Measurements from ENCODE around the gene DOK5.

Gene DOK5

DNA sequence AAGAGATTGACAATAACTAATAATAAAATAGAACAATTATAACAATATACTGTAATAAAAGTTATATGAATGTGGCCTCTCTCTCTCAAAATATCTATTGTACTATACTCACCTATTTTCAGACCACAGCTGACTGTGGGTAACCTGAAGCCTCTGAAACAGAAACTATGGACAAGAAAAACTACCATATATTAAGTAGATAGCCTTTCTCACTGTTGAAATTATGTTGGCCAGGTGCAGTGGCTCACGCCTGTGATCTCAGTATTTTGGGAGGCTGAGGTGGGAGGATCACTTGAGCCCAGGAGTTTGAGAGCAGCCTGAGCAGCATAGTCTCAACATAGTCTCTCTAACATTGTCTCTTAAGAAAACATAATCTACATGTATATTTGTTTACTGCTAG lies 89.9 kb downstream of the DOK5 start:
- DNase-seq: no peak

- DNase-seq: no peak
Observed at GRCh38 chr20:54566031-54566688, 90.8 kb downstream of the DOK5 start.

GRCh38 chr20:54570561-54570960 lies 95.2 kb downstream of the DOK5 start:
- DNase-seq: no peak

DNA sequence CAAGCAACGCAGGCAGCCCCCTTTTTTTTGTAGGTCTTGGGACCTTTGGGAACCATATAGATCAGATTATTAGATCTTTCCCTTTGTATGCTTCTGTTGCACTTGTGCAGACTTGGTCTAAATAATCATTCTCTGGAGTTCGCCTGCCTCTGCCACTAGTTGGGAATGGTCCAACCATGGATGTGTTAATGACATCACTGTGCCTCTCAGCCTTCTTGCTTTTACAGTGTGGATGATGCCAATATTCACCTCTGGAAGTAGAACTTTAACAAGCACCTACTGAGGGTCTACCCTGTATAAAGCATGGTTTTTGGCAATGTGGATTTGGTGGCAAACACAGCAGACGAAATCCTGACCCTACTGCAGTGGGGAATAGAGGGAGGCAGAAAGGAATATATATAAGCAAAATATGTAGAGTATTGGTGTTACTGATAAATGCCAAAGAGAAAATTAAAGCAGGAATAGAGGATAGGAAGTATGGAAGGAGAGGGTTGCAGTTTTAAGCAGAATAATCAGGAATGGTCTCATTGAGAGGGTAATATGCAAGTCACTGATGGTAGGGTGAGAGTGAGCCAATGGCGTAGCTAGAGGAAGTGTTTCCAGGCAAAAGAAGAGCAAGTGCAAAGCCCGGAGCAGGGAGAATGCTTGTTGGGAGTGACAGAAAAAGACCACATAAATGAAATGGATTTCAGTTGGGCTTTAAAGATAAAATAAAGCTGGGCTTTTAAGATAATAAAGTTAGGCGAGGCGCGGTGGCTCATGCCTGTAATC lies 97.5 kb downstream of the DOK5 start:
- no peak for DNase-seq

GRCh38 chr20:54573838-54574237 lies 98.4 kb downstream of the DOK5 start:
- DNase-seq: no peak

DNA sequence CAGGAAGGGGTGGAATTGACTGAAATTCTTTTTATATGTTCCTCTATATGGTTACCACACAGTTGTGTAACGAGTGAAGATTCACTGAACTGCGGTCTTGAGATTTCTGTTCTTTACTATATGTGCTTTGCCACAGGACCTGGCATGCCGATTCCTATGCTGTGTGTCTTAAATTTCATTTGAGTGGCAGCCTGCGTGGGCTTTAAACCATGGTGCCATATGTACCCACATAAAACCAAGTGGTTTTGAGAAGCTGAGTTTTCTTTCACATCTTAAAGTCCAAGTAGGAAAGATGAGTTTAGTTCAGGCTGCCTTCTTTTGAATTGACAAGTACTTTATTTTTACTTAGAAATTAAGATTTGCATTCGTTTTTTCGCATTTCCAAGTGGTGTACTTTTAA lies 101.1 kb downstream of the DOK5 start:
- no peak for DNase-seq

- no peak for DNase-seq
Observed at GRCh38 chr20:54577637-54578036, 102.2 kb downstream of the DOK5 start.

- DNase-seq: no peak
Observed at GRCh38 chr20:54585217-54585616, 109.8 kb downstream of the DOK5 start.

DNA sequence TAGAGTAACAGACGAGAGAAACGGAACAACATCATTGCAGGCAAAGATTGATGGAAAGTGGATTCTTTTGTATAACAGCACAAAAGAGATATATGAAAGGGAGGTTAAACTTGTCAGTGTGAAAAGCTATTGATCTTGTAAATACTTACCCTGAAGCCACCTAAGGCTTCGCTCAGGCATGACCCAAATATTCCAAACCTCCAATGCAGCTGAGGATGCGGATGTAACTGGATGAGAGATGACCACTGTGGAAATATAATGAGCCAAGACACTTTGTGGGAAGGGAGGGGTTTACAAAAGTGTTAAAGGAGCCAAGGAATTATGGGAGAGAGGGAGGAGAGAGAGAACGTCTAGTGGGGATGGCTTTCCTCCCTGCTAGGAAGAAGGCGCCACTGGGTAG lies 112.0 kb downstream of the DOK5 start:
- no peak for DNase-seq

DNA sequence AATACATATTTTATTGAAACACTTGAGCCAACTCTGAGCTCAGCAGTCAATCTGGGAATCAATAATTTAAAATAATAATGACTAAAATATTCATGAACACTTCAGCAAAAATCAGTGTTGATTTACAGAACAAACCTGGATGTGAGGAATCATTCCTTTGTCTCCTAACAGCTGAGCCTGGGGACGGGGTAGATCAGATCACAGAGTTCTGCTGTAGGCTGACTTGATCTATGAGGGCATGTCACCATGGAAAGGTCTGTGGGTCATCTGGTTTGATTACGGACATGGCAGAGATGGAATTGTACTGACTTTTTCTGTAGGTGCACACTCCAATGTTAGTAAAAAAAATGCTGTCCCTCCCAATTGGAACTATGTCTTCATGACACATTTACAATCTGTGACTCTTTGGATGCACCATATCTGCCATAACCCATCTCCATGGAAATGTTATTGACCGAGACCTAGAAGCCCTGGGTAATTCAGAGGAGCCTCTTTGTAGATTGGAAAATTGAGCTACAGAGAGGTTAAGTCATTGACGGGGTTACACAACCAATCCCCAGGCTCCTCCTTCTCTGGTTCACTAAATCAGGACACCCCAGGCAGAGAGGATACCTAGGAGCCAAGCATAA lies 114.1 kb downstream of the DOK5 start:
- no peak for DNase-seq

DNA sequence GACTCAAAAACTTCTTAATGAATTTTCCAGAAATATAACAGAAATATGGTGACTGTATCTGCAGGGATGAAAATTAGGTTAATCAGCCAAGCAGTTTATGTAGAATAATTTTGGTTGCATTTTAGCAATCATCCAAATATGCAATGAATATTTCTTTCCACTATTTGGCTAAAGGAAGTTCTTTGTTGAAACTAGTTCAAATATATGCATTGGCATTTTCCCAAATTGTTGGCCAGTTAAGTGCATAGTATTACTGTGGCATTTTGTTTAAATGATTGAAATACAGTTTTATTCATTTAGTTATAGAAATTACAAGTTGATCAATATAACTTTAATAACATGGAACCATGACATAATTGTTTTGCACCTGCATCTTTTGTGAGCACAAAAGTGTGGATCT lies 115.5 kb downstream of the DOK5 start:
- DNase-seq: no peak

GRCh38 chr20:54596651-54597050 lies 121.3 kb downstream of the DOK5 start:
- DNase-seq: no peak

- DNase-seq: no peak
Observed at GRCh38 chr20:54598352-54598751, 123.0 kb downstream of the DOK5 start.

- DNase-seq: no peak
Observed at GRCh38 chr20:54600634-54601033, 125.2 kb downstream of the DOK5 start.

DNA sequence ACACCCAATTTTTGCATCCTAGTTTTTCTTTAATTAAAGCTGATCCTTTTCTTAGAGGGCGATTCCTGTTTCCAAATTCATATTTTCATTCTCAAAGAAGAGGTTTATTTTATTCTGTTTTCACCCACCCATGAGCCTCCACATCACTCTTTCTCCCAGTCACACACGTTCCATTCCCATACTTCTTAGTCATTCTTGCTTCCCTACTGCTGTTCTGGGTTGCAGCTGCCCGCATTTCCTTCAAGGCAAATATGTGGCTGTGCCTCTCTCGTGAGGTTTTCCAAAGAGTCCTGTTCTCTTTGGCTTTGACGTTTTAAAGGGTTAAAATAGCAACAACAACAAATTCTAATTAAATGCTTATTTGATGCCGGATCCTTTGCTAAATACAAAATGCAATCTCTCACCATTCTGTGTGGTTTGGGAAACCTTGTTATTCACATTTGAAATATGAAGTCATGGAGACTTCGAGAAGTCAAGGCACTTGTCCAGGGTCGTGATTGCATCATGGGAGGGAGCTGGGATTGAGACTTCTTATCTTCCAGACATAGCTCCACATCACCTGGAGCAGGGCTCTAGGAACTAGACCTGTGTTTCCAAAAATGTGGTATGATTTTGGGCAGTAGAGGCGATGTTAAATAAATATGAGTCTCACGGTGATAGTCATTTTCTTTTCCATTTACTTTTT lies 126.6 kb downstream of the DOK5 start:
- DNase-seq: no peak

- DNase-seq: no peak
Observed at GRCh38 chr20:54605319-54605718, 129.9 kb downstream of the DOK5 start.

GRCh38 chr20:54606380-54606779 lies 131.0 kb downstream of the DOK5 start:
- DNase-seq: no peak

- no peak for DNase-seq
Observed at GRCh38 chr20:54608039-54608745, 132.8 kb downstream of the DOK5 start.

- DNase-seq: no peak
Observed at GRCh38 chr20:54608943-54609342, 133.6 kb downstream of the DOK5 start.

GRCh38 chr20:54611708-54612412 lies 136.5 kb downstream of the DOK5 start:
- DNase-seq: no peak

- DNase-seq: no peak
Observed at GRCh38 chr20:54618412-54618811, 143.0 kb downstream of the DOK5 start.

DNA sequence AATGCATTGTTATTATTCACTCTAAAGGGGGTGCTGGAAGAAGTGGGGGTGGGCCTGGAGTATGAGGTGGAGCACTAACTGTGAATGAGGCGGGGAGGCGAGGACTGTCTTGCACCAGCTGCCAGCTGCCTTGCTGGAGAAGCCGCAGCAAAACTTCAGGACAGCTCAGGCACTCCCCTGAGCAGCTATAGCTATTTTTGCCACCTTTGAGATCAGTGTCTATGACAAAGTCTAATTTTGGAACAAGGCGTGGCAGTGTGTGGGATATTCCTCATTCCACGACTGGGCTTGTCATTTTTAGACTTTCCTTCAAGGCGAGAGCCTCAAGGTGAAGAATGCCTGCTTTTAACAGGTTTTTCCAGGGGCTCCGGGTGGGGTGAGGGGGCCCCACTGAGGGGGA lies 143.8 kb downstream of the DOK5 start:
- no peak for DNase-seq

Measured in cortex of kidney (tissue), 1 donor.